Osteoblast (primary cell): Measurements from ENCODE around the gene MAPK8. TPM values are rescaled to one million over a fixed set of nuclear protein-coding genes. Genes with fewer than 3 reads are reported as not detected.
"Not testable (repeated sequence)": the region's sequence is repeated elsewhere in the genome, so short reads cannot be mapped to it uniquely, and the experiment has no call there.

Experiments
- DNase-seq: peaks from one replicate; pipeline ENCODE4 v3.0.0; 2011; ENCODE audit warnings: low spot score, mixed read lengths; ENCODE audit not compliant: insufficient read length; ENCODE audit errors: missing footprints
- H2AFZ ChIP-seq: 2 replicates; pipeline ENCODE4 v1.6.0; 2011; ENCODE audit warnings: mild to moderate bottlenecking, low read length
- H3K27ac ChIP-seq: 2 replicates; pipeline ENCODE4 v1.5.1; 2011; ENCODE audit warnings: mild to moderate bottlenecking, low read depth, low read length, moderate library complexity
- H3K27me3 ChIP-seq: 2 replicates; pipeline ENCODE4 v1.6.0; 2012; ENCODE audit warnings: mild to moderate bottlenecking, control low read depth, inconsistent platforms, low read length, moderate library complexity; ENCODE audit not compliant: insufficient read depth
- H3K36me3 ChIP-seq: 2 replicates; pipeline ENCODE4 v1.5.1; 2011; ENCODE audit warnings: mild to moderate bottlenecking, low read length, control low read depth, moderate library complexity; ENCODE audit not compliant: insufficient read depth
- H3K4me1 ChIP-seq: 2 replicates; pipeline ENCODE4 v1.5.1; 2011; ENCODE audit warnings: mild to moderate bottlenecking, low read length, control low read depth, moderate library complexity; ENCODE audit not compliant: insufficient read depth
- H3K4me2 ChIP-seq: 2 replicates; pipeline ENCODE4 v1.6.0; 2011; ENCODE audit warnings: mild to moderate bottlenecking, low read length; ENCODE audit not compliant: insufficient read depth
- H3K4me3 ChIP-seq: fragments of 200-600 bp; sonication (generic); 3 replicates; pipeline ENCODE4 v1.5.1; 2012; ENCODE audit warnings: mild to moderate bottlenecking, low read length, inconsistent platforms; ENCODE audit not compliant: insufficient read depth
- H3K79me2 ChIP-seq: 2 replicates; pipeline ENCODE4 v1.6.0; 2012; ENCODE audit warnings: mild to moderate bottlenecking, low read length, control low read depth, inconsistent platforms; ENCODE audit not compliant: insufficient read depth
- H3K9me3 ChIP-seq: 2 replicates; pipeline ENCODE4 v1.5.1; 2011; ENCODE audit warnings: low read depth, low read length, control low read depth
- H4K20me1 ChIP-seq: 2 replicates; pipeline ENCODE4 v1.6.0; 2012; ENCODE audit warnings: mild to moderate bottlenecking, low read length, control low read depth; ENCODE audit not compliant: insufficient read depth
- CTCF ChIP-seq: IDR thresholded peaks from 2 replicates; pipeline ENCODE4 v1.5.1; 2011; ENCODE audit warnings: mild to moderate bottlenecking, low read depth, low read length, moderate library complexity; ENCODE audit errors: extremely low read depth
- total RNA-seq: library from RNA; depleted of rRNA; stranded (reverse); fragments of >200 nt; gene quantifications from 2 replicates; pipeline ENCODE4 v1.2.3, GENCODE V29; 2012

The MAPK8 gene
- total RNA-seq, 1 donor: 55.7 TPM

- Histone ChIP-seq H3K4me1 (peaks cover 6% of the 10 kb centered on the region), H3K27ac (no peak overlapping the region), H4K20me1 (peaks cover 28% of the 10 kb centered on the region), H2AFZ (no peak overlapping the region), H3K36me3 (no peaks in the 10 kb centered on the region), H3K9me3 (no peaks in the 10 kb centered on the region), H3K79me2 (peaks cover 29% of the 10 kb centered on the region), H3K4me3 (no peak overlapping the region), H3K27me3 (no peaks in the 10 kb centered on the region), H3K4me2 (no peak overlapping the region)
- DNase-seq: no peak
- TF ChIP-seq CTCF: no peak
These were observed 34.3 kb downstream of the MAPK8 start for GRCh38 chr10:48340734-48341133.

GRCh38 chr10:48343106-48343505 lies 36.6 kb downstream of the MAPK8 start:
- H4K20me1 ChIP-seq: peaks cover 24% of the 10 kb centered on the region
- H3K79me2 ChIP-seq: peaks cover 40% of the 10 kb centered on the region
- H3K4me2 ChIP-seq: no peak overlapping the region
- H3K4me1 ChIP-seq: peaks cover 6% of the 10 kb centered on the region
- no peaks in the 10 kb centered on the region for H3K9me3 ChIP-seq
- H2AFZ ChIP-seq: no peak overlapping the region
- H3K4me3 ChIP-seq: no peak overlapping the region
- no peak overlapping the region for H3K27ac ChIP-seq
- TF ChIP-seq CTCF: no peak
- H3K27me3 ChIP-seq: no peaks in the 10 kb centered on the region
- no peaks in the 10 kb centered on the region for H3K36me3 ChIP-seq
- no peak for DNase-seq

GRCh38 chr10:48343921-48344598 lies 37.6 kb downstream of the MAPK8 start:
- no peak for TF ChIP-seq CTCF
- H3K4me2 ChIP-seq: no peak overlapping the region
- no peak overlapping the region for H3K27ac ChIP-seq
- peaks cover 18% of the 10 kb centered on the region for H4K20me1 ChIP-seq
- no peaks in the 10 kb centered on the region for H3K36me3 ChIP-seq
- no peak overlapping the region for H3K4me3 ChIP-seq
- peaks cover 6% of the 10 kb centered on the region for H3K4me1 ChIP-seq
- H2AFZ ChIP-seq: no peak overlapping the region
- H3K79me2 ChIP-seq: peaks cover 40% of the 10 kb centered on the region
- no peaks in the 10 kb centered on the region for H3K9me3 ChIP-seq
- no peak for DNase-seq
- no peaks in the 10 kb centered on the region for H3K27me3 ChIP-seq

- not testable (repeated sequence) for H3K27ac ChIP-seq, H3K4me1 ChIP-seq, H2AFZ ChIP-seq, H3K4me3 ChIP-seq, H3K36me3 ChIP-seq, H3K27me3 ChIP-seq, H3K9me3 ChIP-seq, H3K4me2 ChIP-seq, DNase-seq
- Histone ChIP-seq H4K20me1 (peaks cover 14% of the 10 kb centered on the region), H3K79me2 (peaks cover 33% of the 10 kb centered on the region)
These were observed 39.8 kb downstream of the MAPK8 start for GRCh38 chr10:48346248-48346647.

GRCh38 chr10:48347539-48347938 lies 41.1 kb downstream of the MAPK8 start:
- not testable (repeated sequence) for H3K27ac ChIP-seq, H3K4me3 ChIP-seq, H3K36me3 ChIP-seq, H3K27me3 ChIP-seq, DNase-seq, H3K9me3 ChIP-seq, H2AFZ ChIP-seq, H3K4me2 ChIP-seq, H3K4me1 ChIP-seq, H4K20me1 ChIP-seq
- H3K79me2 ChIP-seq: peaks cover 27% of the 10 kb centered on the region

GRCh38 chr10:48347943-48348342 lies 41.5 kb downstream of the MAPK8 start:
- not testable (repeated sequence) for H3K4me2 ChIP-seq, H3K9me3 ChIP-seq, H4K20me1 ChIP-seq, H3K27ac ChIP-seq, H3K36me3 ChIP-seq, H3K27me3 ChIP-seq, H3K4me1 ChIP-seq, DNase-seq, H2AFZ ChIP-seq, H3K4me3 ChIP-seq
- peaks cover 24% of the 10 kb centered on the region for H3K79me2 ChIP-seq
